Thyroid gland (tissue), 4 donors: ENCODE measurements around the gene PBX2.

Experiments used
- CTCF ChIP-seq, 6 experiments: fragments of 200-600 bp in 3 of 6; fragments of 450-650 bp in 3 of 6; sonication (generic) in 3 of 6; IDR thresholded peaks; one replicate each; pipeline ENCODE4 v1.5.1; 2016 to 2019; ENCODE audit warnings: antibody characterized with exemption in 6 of 6, mild to moderate bottlenecking in 2 of 6, inconsistent platforms in 1 of 6, moderate library complexity in 1 of 6
- POLR2A ChIP-seq, 2 donors: fragments of 450-650 bp; IDR thresholded peaks; one replicate each; pipeline ENCODE4 v1.6.1; 2017; ENCODE audit warnings: antibody characterized with exemption in 2 of 2, mild to moderate bottlenecking in 2 of 2, moderate library complexity in 1 of 2

GRCh38 chr6:32183483-32184083, 6.4 kb downstream of the PBX2 start:
- no peak for TF ChIP-seq CTCF (IDR thresholded peaks at IDR 0.05)
- TF ChIP-seq POLR2A (IDR thresholded peaks at IDR 0.05) = no peak
